ENCODE results near the gene CLIC5. TPM values are rescaled to one million over a fixed set of nuclear protein-coding genes. Genes with fewer than 3 reads are reported as not detected.

CLIC5 gene
- total RNA-seq, 6 donors from 2014 or later = 110 to 197 (median 138) TPM

DNA sequence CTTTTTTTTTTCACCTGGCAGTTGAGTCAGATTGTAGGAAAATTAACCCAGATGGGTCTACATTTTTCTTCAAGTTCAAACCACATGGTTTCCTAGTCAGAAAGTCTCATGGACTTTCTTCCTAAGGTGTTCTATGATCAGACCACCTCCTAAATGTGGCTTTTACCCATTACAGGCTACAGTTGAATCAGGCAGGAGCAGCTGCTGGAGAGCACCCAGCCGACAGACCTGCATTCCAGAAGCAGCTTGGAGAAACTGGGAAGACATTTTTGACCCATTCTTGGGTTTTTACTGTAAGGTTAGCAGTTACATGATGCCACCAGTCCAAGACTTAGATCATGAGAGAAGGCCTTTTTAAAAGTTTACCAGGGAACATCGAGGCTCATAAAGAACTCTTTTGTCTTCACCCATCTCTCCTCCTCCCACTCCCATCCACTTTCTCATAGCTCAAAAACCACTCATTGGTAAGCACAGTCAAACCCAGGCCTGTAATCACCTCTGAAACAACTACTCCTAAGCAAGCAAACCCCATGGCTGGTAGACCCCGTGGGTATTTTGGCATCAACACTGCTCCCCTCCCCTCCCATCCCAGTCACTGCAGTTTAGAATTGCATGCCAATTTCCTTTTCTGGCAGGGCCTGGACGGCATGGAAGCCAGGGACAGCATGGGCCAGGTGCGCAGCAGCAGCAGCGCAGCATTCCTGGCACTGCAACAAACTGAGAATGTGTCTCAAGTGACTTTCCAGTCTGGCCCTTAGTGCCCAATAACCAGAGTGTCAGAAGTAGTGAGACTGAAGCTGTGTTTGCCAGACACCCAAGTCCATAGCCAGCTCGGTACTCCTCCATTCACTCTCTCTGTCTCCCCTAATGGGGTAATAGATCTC lies 113.7 kb downstream of the CLIC5 start:
- 89 to 94% methylated on average over 6 to 7 of the region's 7 CpGs for WGBS, 2 donors
- peaks cover 0 to 5% (median 0%) of the 10 kb centered on the region in 4 donors for H3K4me1 ChIP-seq
- H3K4me3 ChIP-seq = no peak overlapping the region
- DNase-seq = no peak
- peaks cover 0 to 16% (median 6%) of the 10 kb centered on the region in 4 donors for H3K36me3 ChIP-seq
- ATAC-seq (ENCODE audit: low FRiP score in 2 of 2) = no peak
- TF ChIP-seq POLR2AphosphoS5 (IDR thresholded peaks at IDR 0.05) = no peak
- no peak for TF ChIP-seq CTCF (IDR thresholded peaks at IDR 0.05)
- TF ChIP-seq POLR2A (IDR thresholded peaks at IDR 0.05) = no peak
- no peak for TF ChIP-seq EP300 (IDR thresholded peaks at IDR 0.05)
- no peak overlapping the region for H3K27ac ChIP-seq
- no peaks in the 10 kb centered on the region for H3K27me3 ChIP-seq
- H3K9me3 ChIP-seq = no peaks in the 10 kb centered on the region

- TF ChIP-seq CTCF (IDR thresholded peaks at IDR 0.05) = no peak
- no peak for TF ChIP-seq EP300 (IDR thresholded peaks at IDR 0.05)
- TF ChIP-seq POLR2AphosphoS5 (IDR thresholded peaks at IDR 0.05) = no peak
- TF ChIP-seq POLR2A (IDR thresholded peaks at IDR 0.05) = no peak
- H3K27ac ChIP-seq = no peak overlapping the region
- no peak for DNase-seq
- H3K9me3 ChIP-seq = no peaks in the 10 kb centered on the region
- 84 to 85% methylated on average over 9 of the region's 9 CpGs for whole genome bisulfite sequencing, 2 donors
- peak in 1 of 2 donors; percentile 81 for ATAC-seq (ENCODE audit: low FRiP score in 2 of 2)
- H3K4me3 ChIP-seq = no peak overlapping the region
- H3K4me1 ChIP-seq = peaks cover 0 to 8% (median 0%) of the 10 kb centered on the region in 4 donors
- peaks cover 0 to 16% (median 6%) of the 10 kb centered on the region in 4 donors for H3K36me3 ChIP-seq
- H3K27me3 ChIP-seq = no peaks in the 10 kb centered on the region
Measured at GRCh38 chr6:45900808-45901752, 114.6 kb downstream of the CLIC5 start.

DNA sequence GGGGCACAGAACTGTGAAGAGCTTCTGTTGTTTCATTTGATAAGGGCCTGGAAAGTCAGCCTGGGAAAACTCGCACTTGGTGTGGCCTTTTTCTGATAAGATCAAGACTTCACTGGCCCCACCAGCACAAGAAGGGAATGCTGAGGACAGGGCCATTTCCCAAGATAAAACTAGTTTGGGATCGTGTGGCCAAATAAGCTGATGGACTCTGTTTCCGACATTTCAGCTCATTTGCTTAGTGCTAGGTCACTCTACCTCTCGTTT lies 116.0 kb downstream of the CLIC5 start:
- Histone ChIP-seq H3K9me3 (no peaks in the 10 kb centered on the region), H3K36me3 (peaks cover 0 to 16% (median 6%) of the 10 kb centered on the region in 4 donors), H3K4me1 (peaks cover 0 to 8% (median 0%) of the 10 kb centered on the region in 4 donors), H3K27me3 (no peaks in the 10 kb centered on the region), H3K4me3 (no peak overlapping the region), H3K27ac (no peak overlapping the region)
- ATAC-seq (ENCODE audit: low FRiP score in 2 of 2) (no peak), DNase-seq (no peak)
- TF ChIP-seq EP300 (IDR thresholded peaks at IDR 0.05) = no peak
- TF ChIP-seq POLR2A (IDR thresholded peaks at IDR 0.05) = no peak
- no peak for TF ChIP-seq CTCF (IDR thresholded peaks at IDR 0.05)
- no peak for TF ChIP-seq POLR2AphosphoS5 (IDR thresholded peaks at IDR 0.05)
- WGBS, 2 donors = 86 to 94% methylated on average over 4 of the region's 4 CpGs

DNA sequence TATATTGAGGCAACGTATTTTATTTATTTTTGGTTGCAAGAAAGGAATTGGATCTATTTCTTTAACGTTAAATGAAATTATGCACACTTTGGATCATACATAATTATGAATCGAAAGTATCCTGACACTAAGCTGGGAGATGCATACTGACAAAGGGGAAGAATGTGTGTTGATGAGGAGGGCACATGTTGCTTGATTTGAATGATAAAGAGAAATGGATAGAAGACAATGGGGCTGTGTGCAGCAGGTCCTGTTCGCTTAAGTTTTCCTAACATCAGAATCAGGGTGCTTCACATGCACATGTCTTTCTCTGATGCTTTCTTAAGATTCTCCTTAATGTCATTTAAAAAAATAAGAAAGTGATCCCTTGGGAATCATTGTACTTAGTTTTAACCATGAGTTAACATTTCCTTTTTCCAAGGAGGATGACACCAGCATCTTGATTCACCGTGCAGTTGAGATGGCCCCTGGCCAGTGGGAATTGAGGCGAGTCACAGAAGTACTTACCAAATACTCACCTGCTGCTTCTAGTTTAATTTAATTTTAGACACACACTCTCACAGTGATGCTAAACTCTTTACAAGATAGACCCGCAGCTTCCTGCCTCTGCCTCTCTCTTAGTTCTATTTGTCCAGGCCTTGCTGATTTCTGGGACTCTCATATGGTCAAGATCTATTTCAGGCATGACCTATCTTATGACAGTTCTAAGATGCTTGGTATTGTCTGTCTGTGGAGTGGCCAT lies 116.5 kb downstream of the CLIC5 start:
- WGBS, 2 donors = 87 to 94% methylated on average over 7 of the region's 7 CpGs
- H3K27me3 ChIP-seq = no peaks in the 10 kb centered on the region
- H3K36me3 ChIP-seq = peaks cover 0 to 16% (median 6%) of the 10 kb centered on the region in 4 donors
- no peak for ATAC-seq (ENCODE audit: low FRiP score in 2 of 2)
- H3K9me3 ChIP-seq = no peaks in the 10 kb centered on the region
- H3K4me3 ChIP-seq = no peak overlapping the region
- no peak for TF ChIP-seq CTCF (IDR thresholded peaks at IDR 0.05)
- no peak for TF ChIP-seq EP300 (IDR thresholded peaks at IDR 0.05)
- no peak for TF ChIP-seq POLR2AphosphoS5 (IDR thresholded peaks at IDR 0.05)
- no peak for TF ChIP-seq POLR2A (IDR thresholded peaks at IDR 0.05)
- no peak for DNase-seq
- peaks cover 0 to 8% (median 0%) of the 10 kb centered on the region in 4 donors for H3K4me1 ChIP-seq
- H3K27ac ChIP-seq = no peak overlapping the region
